ENCODE measurements around the gene ZBTB8A. TPM values are rescaled to one million over a fixed set of nuclear protein-coding genes. Genes with fewer than 3 reads are reported as not detected.
"Not testable (repeated sequence)": the region's sequence is repeated elsewhere in the genome, so short reads cannot be mapped to it uniquely, and the experiment has no call there.

Gene ZBTB8A
- total RNA-seq, 2 experiments from 2014 or later = 0.29 to 0.54 TPM

DNA sequence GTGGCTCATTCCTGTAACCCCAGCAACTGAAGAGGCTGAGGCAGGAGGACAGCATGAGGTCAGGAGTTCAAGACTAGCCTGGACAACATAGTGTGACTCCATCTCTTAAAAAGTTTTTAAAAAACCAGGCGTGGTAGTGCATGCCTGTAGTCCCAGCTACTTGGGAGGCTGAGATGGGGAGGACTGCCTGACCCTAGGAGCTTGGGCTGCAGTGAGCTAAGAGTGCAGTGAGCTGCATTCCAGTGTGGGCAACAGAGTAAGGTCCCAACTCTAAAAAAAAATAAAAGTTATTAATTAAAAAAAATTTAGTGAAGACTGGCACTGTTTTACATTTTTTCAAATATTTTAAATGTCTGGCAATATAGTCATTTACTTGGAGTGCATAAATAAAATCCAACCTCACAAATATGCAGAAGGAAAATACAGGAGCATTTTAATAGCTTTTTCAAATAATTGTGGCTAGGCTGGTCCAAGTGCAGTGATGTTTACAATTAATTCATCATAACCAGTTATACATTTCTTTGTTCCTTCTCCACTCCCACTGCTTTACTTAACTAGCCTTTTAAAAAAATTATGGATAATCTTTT, 100.4 kb downstream of the ZBTB8A start:
- DNase-seq (ENCODE audit: low spot score) = no peak
- Histone ChIP-seq H2AFZ (ENCODE audit: low read length) (no peak overlapping the region), H3K27ac (ENCODE audit: low read depth, low read length, poor library complexity, severe bottlenecking) (no peak overlapping the region), H4K20me1 (ENCODE audit: insufficient read depth, low read length) (no peaks in the 10 kb centered on the region), H3K9me2 (ENCODE audit: insufficient read depth, low read length) (no peaks in the 10 kb centered on the region), H3K4me2 (ENCODE audit: low read length) (no peak overlapping the region), H3K9me3 (ENCODE audit: low read length) (no peaks in the 10 kb centered on the region), H3K36me3 (ENCODE audit: insufficient read depth, low read length) (peaks cover 68% of the 10 kb centered on the region), H3K4me3 (ENCODE audit: low read depth, low read length, poor library complexity, severe bottlenecking) (no peak overlapping the region), H3K4me1 (ENCODE audit: insufficient read depth, low read length, poor library complexity, severe bottlenecking) (no peaks in the 10 kb centered on the region), H3K79me2 (ENCODE audit: insufficient read depth, low read depth, low read length) (peaks cover 95% of the 10 kb centered on the region)
- POLR2A ChIA-PET = interaction anchor here (0.7 to 1.2 kb wide), 2 partner anchors 10 to 12 kb away, joined by 3 to 4 read pairs; partner anchors contain the start of gene RBBP4
- CTCF ChIA-PET (ENCODE audit: unreplicated experiment) = no interaction called here
- intact Hi-C loops (cut with micrococcal nuclease; ENCODE audit: unreplicated experiment) = no loop called here
- TF ChIP-seq, protein P1, sequence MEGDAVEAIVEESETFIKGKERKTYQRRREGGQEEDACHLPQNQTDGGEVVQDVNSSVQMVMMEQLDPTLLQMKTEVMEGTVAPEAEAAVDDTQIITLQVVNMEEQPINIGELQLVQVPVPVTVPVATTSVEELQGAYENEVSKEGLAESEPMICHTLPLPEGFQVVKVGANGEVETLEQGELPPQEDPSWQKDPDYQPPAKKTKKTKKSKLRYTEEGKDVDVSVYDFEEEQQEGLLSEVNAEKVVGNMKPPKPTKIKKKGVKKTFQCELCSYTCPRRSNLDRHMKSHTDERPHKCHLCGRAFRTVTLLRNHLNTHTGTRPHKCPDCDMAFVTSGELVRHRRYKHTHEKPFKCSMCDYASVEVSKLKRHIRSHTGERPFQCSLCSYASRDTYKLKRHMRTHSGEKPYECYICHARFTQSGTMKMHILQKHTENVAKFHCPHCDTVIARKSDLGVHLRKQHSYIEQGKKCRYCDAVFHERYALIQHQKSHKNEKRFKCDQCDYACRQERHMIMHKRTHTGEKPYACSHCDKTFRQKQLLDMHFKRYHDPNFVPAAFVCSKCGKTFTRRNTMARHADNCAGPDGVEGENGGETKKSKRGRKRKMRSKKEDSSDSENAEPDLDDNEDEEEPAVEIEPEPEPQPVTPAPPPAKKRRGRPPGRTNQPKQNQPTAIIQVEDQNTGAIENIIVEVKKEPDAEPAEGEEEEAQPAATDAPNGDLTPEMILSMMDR (conservative IDR thresholded peaks at IDR 0.05; ENCODE audit: low read length) = no peak
- no peak for TF ChIP-seq EZH2phosphoT487 (IDR thresholded peaks at IDR 0.05; ENCODE audit: borderline replicate concordance, low read depth, low read length)
- BruUV-seq (replicated peaks) = no TSS peak

DNA sequence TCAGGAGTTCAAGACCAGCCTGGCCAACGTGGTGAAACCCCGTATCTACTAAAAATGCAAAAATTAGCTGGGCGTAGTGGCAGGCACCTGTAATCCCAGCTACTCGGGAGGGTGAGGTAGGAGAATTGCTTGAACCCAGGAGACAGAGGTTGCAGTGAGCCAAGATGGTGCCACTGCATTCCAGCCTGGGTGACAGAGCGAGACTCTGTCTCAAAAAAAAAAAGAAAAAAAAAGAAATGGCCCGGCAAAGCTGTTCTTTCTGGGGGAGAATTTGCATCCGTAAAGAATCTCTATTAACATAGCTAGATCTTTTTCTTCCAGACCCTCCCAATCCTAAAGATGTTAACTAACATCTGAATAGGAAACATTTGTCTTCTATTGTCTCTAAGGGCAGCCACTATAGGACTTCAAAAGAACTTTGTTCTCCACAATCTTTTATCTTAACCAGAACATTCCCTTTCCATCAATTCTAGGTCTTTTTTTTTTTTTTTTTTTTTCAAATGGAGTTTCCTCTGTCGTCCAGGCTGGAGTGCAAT, 103.1 kb downstream of the ZBTB8A start:
- H4K20me1 ChIP-seq (ENCODE audit: insufficient read depth, low read length); DNase-seq (ENCODE audit: low spot score); H3K9me3 ChIP-seq (ENCODE audit: low read length); BruUV-seq (replicated peaks); intact Hi-C loops (cut with micrococcal nuclease; ENCODE audit: unreplicated experiment); H3K4me3 ChIP-seq (ENCODE audit: low read depth, low read length, poor library complexity, severe bottlenecking); POLR2A ChIA-PET; H3K4me2 ChIP-seq (ENCODE audit: low read length); H2AFZ ChIP-seq (ENCODE audit: low read length); CTCF ChIA-PET (ENCODE audit: unreplicated experiment); H3K9me2 ChIP-seq (ENCODE audit: insufficient read depth, low read length); H3K27ac ChIP-seq (ENCODE audit: low read depth, low read length, poor library complexity, severe bottlenecking): not testable (repeated sequence)
- peaks cover 22% of the 10 kb centered on the region for H3K4me1 ChIP-seq (ENCODE audit: insufficient read depth, low read length, poor library complexity, severe bottlenecking)
- H3K36me3 ChIP-seq (ENCODE audit: insufficient read depth, low read length) = peaks cover 58% of the 10 kb centered on the region
- H3K79me2 ChIP-seq (ENCODE audit: insufficient read depth, low read depth, low read length) = peaks cover 96% of the 10 kb centered on the region

DNA sequence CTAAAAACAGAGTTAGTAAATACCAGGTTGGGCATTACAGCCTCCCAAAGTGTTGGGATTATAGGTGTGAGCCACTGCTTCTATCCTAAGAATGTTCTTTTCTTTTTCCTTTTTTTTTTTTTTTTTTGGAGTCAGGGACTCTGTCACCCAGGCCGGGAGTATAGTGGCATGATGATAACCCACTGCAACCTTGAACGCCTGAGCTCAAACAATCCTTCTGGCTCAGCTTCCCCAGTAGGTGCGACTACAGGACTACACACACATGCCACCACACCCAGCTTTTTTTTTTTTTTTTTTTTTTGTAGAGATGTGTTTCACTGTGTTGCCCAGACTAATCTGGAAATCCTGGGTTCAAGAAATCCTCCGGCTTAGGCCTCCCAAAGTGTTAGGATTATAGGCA, 105.2 kb downstream of the ZBTB8A start:
- H4K20me1 ChIP-seq (ENCODE audit: insufficient read depth, low read length) = no peaks in the 10 kb centered on the region
- intact Hi-C loops (cut with micrococcal nuclease; ENCODE audit: unreplicated experiment) = no loop called here
- no peaks in the 10 kb centered on the region for H3K9me3 ChIP-seq (ENCODE audit: low read length)
- peaks cover 40% of the 10 kb centered on the region for H3K36me3 ChIP-seq (ENCODE audit: insufficient read depth, low read length)
- no peak overlapping the region for H3K4me2 ChIP-seq (ENCODE audit: low read length)
- H3K27ac ChIP-seq (ENCODE audit: low read depth, low read length, poor library complexity, severe bottlenecking) = no peak overlapping the region
- DNase-seq (ENCODE audit: low spot score) = no peak
- TF ChIP-seq, protein P1 (conservative IDR thresholded peaks at IDR 0.05; ENCODE audit: low read length) = no peak
- no peak for TF ChIP-seq EZH2phosphoT487 (IDR thresholded peaks at IDR 0.05; ENCODE audit: borderline replicate concordance, low read depth, low read length)
- BruUV-seq (replicated peaks) = no TSS peak
- H3K79me2 ChIP-seq (ENCODE audit: insufficient read depth, low read depth, low read length) = peaks cover 94% of the 10 kb centered on the region
- ChIA-PET POLR2A (interaction anchor here (0.6 to 1.8 kb wide), 6 partner anchors 14 to 764 kb away, joined by 3 to 8 read pairs (median 3); no protein-coding TSS in a partner anchor), CTCF (ENCODE audit: unreplicated experiment) (no interaction called here)
- H2AFZ ChIP-seq (ENCODE audit: low read length) = no peak overlapping the region
- no peaks in the 10 kb centered on the region for H3K9me2 ChIP-seq (ENCODE audit: insufficient read depth, low read length)
- peaks cover 33% of the 10 kb centered on the region for H3K4me1 ChIP-seq (ENCODE audit: insufficient read depth, low read length, poor library complexity, severe bottlenecking)
- H3K4me3 ChIP-seq (ENCODE audit: low read depth, low read length, poor library complexity, severe bottlenecking) = no peak overlapping the region
